IPS-NIHi7 (cell line): ENCODE data around the gene FAM181A.
A peak's percentile ranks its signal among the peaks of the same experiment; 100 is the strongest.

Experiments used
- DNase-seq: peaks from one replicate; pipeline ENCODE4 v3.0.0; 2012; ENCODE audit warnings: mixed read lengths; ENCODE audit errors: extremely low spot score

Gene FAM181A

GRCh38 chr14:93929048-93929535 lies 1.9 kb downstream of the FAM181A start:
- no peak for DNase-seq

GRCh38 chr14:93929657-93930056 lies 2.5 kb downstream of the FAM181A start:
- DNase-seq: no peak

GRCh38 chr14:93930296-93930988 lies 3.3 kb downstream of the FAM181A start:
- no peak for DNase-seq

- no peak for DNase-seq
These were observed 3.8 kb downstream of the FAM181A start for GRCh38 chr14:93930989-93931307.

GRCh38 chr14:93932642-93933041 lies 5.5 kb downstream of the FAM181A start:
- no peak for DNase-seq

GRCh38 chr14:93935213-93935612 lies 8.1 kb downstream of the FAM181A start:
- no peak for DNase-seq

- peak; percentile 57 for DNase-seq
These were observed 9.1 kb downstream of the FAM181A start for GRCh38 chr14:93936245-93936644.

GRCh38 chr14:93936926-93937325 lies 9.8 kb downstream of the FAM181A start:
- no peak for DNase-seq

GRCh38 chr14:93937519-93937918 lies 10.4 kb downstream of the FAM181A start:
- DNase-seq: no peak

- no peak for DNase-seq
These were observed 11.7 kb downstream of the FAM181A start for GRCh38 chr14:93938751-93939303.

GRCh38 chr14:93939304-93940229 lies 12.4 kb downstream of the FAM181A start:
- peak; percentile 96 for DNase-seq

- no peak for DNase-seq
These were observed 13.3 kb downstream of the FAM181A start for GRCh38 chr14:93940437-93940836.

GRCh38 chr14:93941293-93941910 lies 14.3 kb downstream of the FAM181A start:
- DNase-seq: no peak

- no peak for DNase-seq
These were observed 15.9 kb downstream of the FAM181A start for GRCh38 chr14:93943052-93943451.

GRCh38 chr14:93943930-93944329 lies 16.8 kb downstream of the FAM181A start:
- no peak for DNase-seq

- DNase-seq: no peak
These were observed 17.4 kb downstream of the FAM181A start for GRCh38 chr14:93944348-93945069.

GRCh38 chr14:93945070-93945399 lies 17.9 kb downstream of the FAM181A start:
- no peak for DNase-seq

GRCh38 chr14:93946104-93946503 lies 19.0 kb downstream of the FAM181A start:
- DNase-seq: no peak

- DNase-seq: no peak
These were observed 19.5 kb downstream of the FAM181A start for GRCh38 chr14:93946541-93947090.

GRCh38 chr14:93947282-93947681 lies 20.1 kb downstream of the FAM181A start:
- DNase-seq: no peak

- DNase-seq: no peak
These were observed 22.4 kb downstream of the FAM181A start for GRCh38 chr14:93949511-93950075.
